ENCODE results near the gene PEX5L. TPM values are rescaled to one million over a fixed set of nuclear protein-coding genes. Genes with fewer than 3 reads are reported as not detected.
"Not testable (repeated sequence)": the region's sequence is repeated elsewhere in the genome, so short reads cannot be mapped to it uniquely, and the experiment has no call there.

PEX5L gene
- total RNA-seq, 2 experiments from 2014 or later, result not detected

GRCh38 chr3:180011927-180012326 is 24.8 kb downstream of the PEX5L start:
- Histone ChIP-seq H3K9me3 (ENCODE audit: control insufficient read depth in 1 of 2, insufficient read depth in 1 of 2, low read length in 2 of 2) (peaks cover 10 to 11% of the 10 kb centered on the region in 2 experiments), H3K4me3 (ENCODE audit: low read length) (no peak overlapping the region), H3K4me1 (ENCODE audit: insufficient read depth, low read length) (no peaks in the 10 kb centered on the region), H3K27ac (ENCODE audit: low read depth in 1 of 2, low read length in 2 of 2) (no peak overlapping the region), H3K27me3 (ENCODE audit: control insufficient read depth in 1 of 2, insufficient read depth in 2 of 2, low read length in 2 of 2) (no peaks in the 10 kb centered on the region), H3K36me3 (ENCODE audit: insufficient read depth, low read length) (no peaks in the 10 kb centered on the region)
- no peak for TF ChIP-seq CTCF (IDR thresholded peaks at IDR 0.05)
- H3K36me3 Mint-ChIP-seq (ENCODE audit: low read depth), result no peaks in the 10 kb centered on the region
- H3K27ac Mint-ChIP-seq, result no peak overlapping the region
- H3K4me3 Mint-ChIP-seq, result no peak overlapping the region
- ChIA-PET CTCF (no interaction called here), POLR2A (no interaction called here)
- ATAC-seq (ENCODE audit: poor library complexity) (no peak), DNase-seq (no peak)
- H3K27me3 Mint-ChIP-seq, result no peaks in the 10 kb centered on the region
- H3K9me3 Mint-ChIP-seq, result peaks cover 9% of the 10 kb centered on the region
- H3K4me1 Mint-ChIP-seq (ENCODE audit: low read depth), result no peaks in the 10 kb centered on the region
- intact Hi-C loops (cut with DNase I, micrococcal nuclease), result no loop called here

DNA sequence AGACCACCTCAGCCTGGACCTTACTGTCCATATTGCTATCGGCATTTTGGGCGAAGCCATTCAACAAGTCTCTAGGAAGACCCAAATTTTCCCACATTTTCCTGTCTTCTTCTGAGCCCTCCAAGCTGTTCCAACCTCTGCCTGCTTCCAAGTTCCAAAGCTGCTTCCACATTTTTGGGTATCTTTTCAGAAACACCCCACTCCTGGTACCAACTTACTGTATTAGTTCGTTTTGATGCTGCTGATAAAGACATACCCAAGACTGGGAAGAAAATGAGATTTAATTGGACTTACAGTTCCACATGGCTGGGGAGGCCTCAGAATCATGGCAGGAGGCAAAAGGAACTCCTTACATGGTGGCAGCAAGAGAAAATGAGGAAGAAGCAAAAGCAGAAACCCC is 28.4 kb downstream of the PEX5L start:
- H3K27me3 ChIP-seq (ENCODE audit: control insufficient read depth in 1 of 2, insufficient read depth in 2 of 2, low read length in 2 of 2); ATAC-seq (ENCODE audit: poor library complexity); DNase-seq; intact Hi-C loops (cut with DNase I, micrococcal nuclease); H3K4me1 ChIP-seq (ENCODE audit: insufficient read depth, low read length); H3K36me3 Mint-ChIP-seq (ENCODE audit: low read depth); H3K36me3 ChIP-seq (ENCODE audit: insufficient read depth, low read length); H3K27me3 Mint-ChIP-seq; H3K4me3 ChIP-seq (ENCODE audit: low read length); CTCF ChIA-PET; H3K27ac ChIP-seq (ENCODE audit: low read depth in 1 of 2, low read length in 2 of 2); POLR2A ChIA-PET; H3K4me1 Mint-ChIP-seq (ENCODE audit: low read depth); H3K4me3 Mint-ChIP-seq; H3K27ac Mint-ChIP-seq: not testable (repeated sequence)
- H3K9me3 Mint-ChIP-seq, result peaks cover 12% of the 10 kb centered on the region
- H3K9me3 ChIP-seq (ENCODE audit: control insufficient read depth in 1 of 2, insufficient read depth in 1 of 2, low read length in 2 of 2), result peaks cover 10 to 11% of the 10 kb centered on the region in 2 experiments

- intact Hi-C loops (cut with DNase I, micrococcal nuclease), result no loop called here
- DNase-seq (no peak), ATAC-seq (ENCODE audit: poor library complexity) (no peak)
- no peaks in the 10 kb centered on the region for H3K36me3 ChIP-seq (ENCODE audit: insufficient read depth, low read length)
- H3K27me3 ChIP-seq (ENCODE audit: control insufficient read depth in 1 of 2, insufficient read depth in 2 of 2, low read length in 2 of 2), result no peaks in the 10 kb centered on the region
- H3K36me3 Mint-ChIP-seq (ENCODE audit: low read depth), result no peaks in the 10 kb centered on the region
- peaks cover 12% of the 10 kb centered on the region for H3K9me3 Mint-ChIP-seq
- H3K4me1 Mint-ChIP-seq (ENCODE audit: low read depth), result no peaks in the 10 kb centered on the region
- TF ChIP-seq CTCF (IDR thresholded peaks at IDR 0.05), result no peak
- peaks cover 7 to 10% of the 10 kb centered on the region in 2 experiments for H3K9me3 ChIP-seq (ENCODE audit: control insufficient read depth in 1 of 2, insufficient read depth in 1 of 2, low read length in 2 of 2)
- ChIA-PET POLR2A (no interaction called here), CTCF (no interaction called here)
- no peak overlapping the region for H3K27ac Mint-ChIP-seq
- H3K27ac ChIP-seq (ENCODE audit: low read depth in 1 of 2, low read length in 2 of 2), result no peak overlapping the region
- H3K4me1 ChIP-seq (ENCODE audit: insufficient read depth, low read length), result no peaks in the 10 kb centered on the region
- no peaks in the 10 kb centered on the region for H3K27me3 Mint-ChIP-seq
- no peak overlapping the region for H3K4me3 Mint-ChIP-seq
- no peak overlapping the region for H3K4me3 ChIP-seq (ENCODE audit: low read length)
Observed at GRCh38 chr3:180004542-180004941, 32.2 kb downstream of the PEX5L start.

- Mint-ChIP-seq H3K4me1 (ENCODE audit: low read depth) (no peaks in the 10 kb centered on the region), H3K4me3 (no peak overlapping the region), H3K36me3 (ENCODE audit: low read depth) (no peaks in the 10 kb centered on the region), H3K9me3 (peaks cover 5% of the 10 kb centered on the region), H3K27me3 (no peaks in the 10 kb centered on the region), H3K27ac (no peak overlapping the region)
- ChIA-PET CTCF (no interaction called here), POLR2A (no interaction called here)
- Histone ChIP-seq H3K9me3 (ENCODE audit: control insufficient read depth in 1 of 2, insufficient read depth in 1 of 2, low read length in 2 of 2) (no peaks in the 10 kb centered on the region), H3K4me1 (ENCODE audit: insufficient read depth, low read length) (no peaks in the 10 kb centered on the region), H3K27me3 (ENCODE audit: control insufficient read depth in 1 of 2, insufficient read depth in 2 of 2, low read length in 2 of 2) (no peaks in the 10 kb centered on the region), H3K27ac (ENCODE audit: low read depth in 1 of 2, low read length in 2 of 2) (no peak overlapping the region), H3K36me3 (ENCODE audit: insufficient read depth, low read length) (no peaks in the 10 kb centered on the region), H3K4me3 (ENCODE audit: low read length) (no peak overlapping the region)
- ATAC-seq (ENCODE audit: poor library complexity), result no peak
- TF ChIP-seq CTCF (IDR thresholded peaks at IDR 0.05), result no peak
- intact Hi-C loops (cut with DNase I, micrococcal nuclease), result no loop called here
- no peak for DNase-seq
Observed at GRCh38 chr3:180002006-180002405, 34.7 kb downstream of the PEX5L start.

Data from CD4-positive, alpha-beta T cell (primary cell).